ENCODE results near the gene NIPBL. TPM values are rescaled to one million over a fixed set of nuclear protein-coding genes. Genes with fewer than 3 reads are reported as not detected.

The NIPBL gene
- total RNA-seq, 3 donors from 2014 or later: 61.9 to 112 (median 69.2) TPM

- H3K4me3 ChIP-seq: no peak overlapping the region
- no peak for DNase-seq (ENCODE audit: low spot score in 2 of 2)
- no peak overlapping the region for H3K27ac ChIP-seq
- intact Hi-C loops (cut with DNase I; ENCODE audit: low total_unique reads): no loop called here
- no peaks in the 10 kb centered on the region for H3K27me3 ChIP-seq
- no peaks in the 10 kb centered on the region for H3K4me1 ChIP-seq
- TF ChIP-seq CTCF (IDR thresholded peaks at IDR 0.05) (no peak), POLR2AphosphoS5 (IDR thresholded peaks at IDR 0.05) (no peak), POLR2A (IDR thresholded peaks at IDR 0.05) (no peak)
- H3K36me3 ChIP-seq: peaks cover 7% of the 10 kb centered on the region
- no peaks in the 10 kb centered on the region for H3K9me3 ChIP-seq
Observed at GRCh38 chr5:37109338-37109737, 232.8 kb downstream of the NIPBL start.

- Histone ChIP-seq H3K27me3 (no peaks in the 10 kb centered on the region), H3K4me3 (no peak overlapping the region), H3K4me1 (no peaks in the 10 kb centered on the region), H3K36me3 (peaks cover 7% of the 10 kb centered on the region), H3K9me3 (no peaks in the 10 kb centered on the region), H3K27ac (no peak overlapping the region)
- DNase-seq (ENCODE audit: low spot score in 2 of 2): no peak
- TF ChIP-seq POLR2AphosphoS5 (IDR thresholded peaks at IDR 0.05) (no peak), POLR2A (IDR thresholded peaks at IDR 0.05) (no peak), CTCF (IDR thresholded peaks at IDR 0.05) (no peak)
- intact Hi-C loops (cut with DNase I; ENCODE audit: low total_unique reads): no loop called here
Observed at GRCh38 chr5:37110135-37110534, 233.6 kb downstream of the NIPBL start.

- no peak for DNase-seq (ENCODE audit: low spot score in 2 of 2)
- H3K27me3 ChIP-seq: no peaks in the 10 kb centered on the region
- no peaks in the 10 kb centered on the region for H3K9me3 ChIP-seq
- H3K27ac ChIP-seq: no peak overlapping the region
- TF ChIP-seq POLR2A (IDR thresholded peaks at IDR 0.05): no peak
- no peak for TF ChIP-seq CTCF (IDR thresholded peaks at IDR 0.05)
- TF ChIP-seq POLR2AphosphoS5 (IDR thresholded peaks at IDR 0.05): no peak
- H3K4me3 ChIP-seq: no peak overlapping the region
- intact Hi-C loops (cut with DNase I; ENCODE audit: low total_unique reads): no loop called here
- peaks cover 7% of the 10 kb centered on the region for H3K36me3 ChIP-seq
- no peaks in the 10 kb centered on the region for H3K4me1 ChIP-seq
Observed at GRCh38 chr5:37111426-37112382, 235.1 kb downstream of the NIPBL start.

- H3K27me3 ChIP-seq: no peaks in the 10 kb centered on the region
- TF ChIP-seq CTCF (IDR thresholded peaks at IDR 0.05): no peak
- no peak for TF ChIP-seq POLR2AphosphoS5 (IDR thresholded peaks at IDR 0.05)
- TF ChIP-seq POLR2A (IDR thresholded peaks at IDR 0.05): no peak
- no peak overlapping the region for H3K27ac ChIP-seq
- intact Hi-C loops (cut with DNase I; ENCODE audit: low total_unique reads): no loop called here
- no peak for DNase-seq (ENCODE audit: low spot score in 2 of 2)
- no peaks in the 10 kb centered on the region for H3K9me3 ChIP-seq
- H3K36me3 ChIP-seq: peaks cover 2% of the 10 kb centered on the region
- no peaks in the 10 kb centered on the region for H3K4me1 ChIP-seq
- H3K4me3 ChIP-seq: no peak overlapping the region
Observed at GRCh38 chr5:37112383-37112991, 235.9 kb downstream of the NIPBL start.

Measured in breast epithelium (tissue), 4 donors.